PC-9 (cell line): Measurements from ENCODE around the gene TRAPPC5.

Source experiments
- EZH2 ChIP-seq: fragments of 200-600 bp; sonication (generic); IDR thresholded peaks from 2 replicates; pipeline ENCODE4 v1.8.0; 2017; ENCODE audit warnings: antibody characterized with exemption, low read depth
- TF ChIP-seq, protein P1 (sequence below): fragments of 200-600 bp; sonication (generic); conservative IDR thresholded peaks from 2 replicates; pipeline ENCODE4 v1.6.1; 2017; ENCODE audit warnings: mixed run types, antibody characterized with exemption, mild to moderate bottlenecking, moderate library complexity

- TF ChIP-seq, protein P1, sequence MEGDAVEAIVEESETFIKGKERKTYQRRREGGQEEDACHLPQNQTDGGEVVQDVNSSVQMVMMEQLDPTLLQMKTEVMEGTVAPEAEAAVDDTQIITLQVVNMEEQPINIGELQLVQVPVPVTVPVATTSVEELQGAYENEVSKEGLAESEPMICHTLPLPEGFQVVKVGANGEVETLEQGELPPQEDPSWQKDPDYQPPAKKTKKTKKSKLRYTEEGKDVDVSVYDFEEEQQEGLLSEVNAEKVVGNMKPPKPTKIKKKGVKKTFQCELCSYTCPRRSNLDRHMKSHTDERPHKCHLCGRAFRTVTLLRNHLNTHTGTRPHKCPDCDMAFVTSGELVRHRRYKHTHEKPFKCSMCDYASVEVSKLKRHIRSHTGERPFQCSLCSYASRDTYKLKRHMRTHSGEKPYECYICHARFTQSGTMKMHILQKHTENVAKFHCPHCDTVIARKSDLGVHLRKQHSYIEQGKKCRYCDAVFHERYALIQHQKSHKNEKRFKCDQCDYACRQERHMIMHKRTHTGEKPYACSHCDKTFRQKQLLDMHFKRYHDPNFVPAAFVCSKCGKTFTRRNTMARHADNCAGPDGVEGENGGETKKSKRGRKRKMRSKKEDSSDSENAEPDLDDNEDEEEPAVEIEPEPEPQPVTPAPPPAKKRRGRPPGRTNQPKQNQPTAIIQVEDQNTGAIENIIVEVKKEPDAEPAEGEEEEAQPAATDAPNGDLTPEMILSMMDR = no peak
- TF ChIP-seq EZH2 = no peak
These were observed 45.0 kb upstream of the TRAPPC5 start for GRCh38 chr19:7635670-7636069.
